ENCODE data around the gene SLC39A1.
A peak's percentile ranks its signal among the peaks of the same experiment; 100 is the strongest.

SLC39A1 gene

GRCh38 chr1:153976819-153977249 lies 13.5 kb upstream of the SLC39A1 start:
- DNase-seq, result no peak

DNA sequence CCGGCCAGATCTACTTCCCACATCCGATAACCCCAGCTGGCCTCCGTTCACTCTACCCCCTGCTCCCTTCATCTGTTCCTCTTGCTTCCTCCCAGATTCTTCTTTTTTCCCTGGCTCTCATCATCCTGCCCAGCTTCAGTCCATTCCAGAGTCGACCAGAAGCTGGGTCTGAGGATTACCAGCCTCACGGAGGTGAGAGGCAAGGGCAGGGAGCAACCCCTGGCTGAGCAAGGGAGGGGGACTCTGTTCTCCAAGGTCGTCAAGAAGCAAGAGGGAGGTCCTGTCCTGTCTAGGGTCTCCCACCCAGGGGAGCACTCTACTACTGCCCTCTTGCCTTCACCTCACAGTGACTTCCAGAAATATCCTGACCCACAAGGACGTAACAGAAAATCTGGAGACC lies 10.2 kb upstream of the SLC39A1 start:
- DNase-seq, result no peak

- DNase-seq, result no peak
These were observed 9.7 kb upstream of the SLC39A1 start for GRCh38 chr1:153973071-153973470.

DNA sequence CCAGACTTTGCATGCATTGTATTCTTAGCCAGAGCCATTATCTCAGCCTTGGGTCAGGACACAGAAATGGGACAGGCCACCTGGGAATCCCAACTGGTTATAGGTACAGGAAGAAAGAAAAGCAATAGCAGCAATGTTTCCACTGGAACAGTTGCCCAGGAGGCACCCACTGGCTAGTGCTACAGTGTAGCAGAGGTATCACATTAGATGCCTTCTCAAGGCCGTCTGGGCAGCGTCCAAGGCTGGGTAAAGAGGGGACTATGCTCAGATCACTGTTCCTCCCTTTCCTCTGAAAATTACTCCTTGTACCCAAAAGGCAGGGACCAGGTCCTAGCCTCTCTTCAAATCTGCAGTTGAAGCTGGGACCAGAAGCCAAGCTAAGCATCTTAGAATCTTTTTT lies 7.0 kb upstream of the SLC39A1 start:
- DNase-seq, result no peak

- DNase-seq, result no peak
These were observed 5.6 kb upstream of the SLC39A1 start for GRCh38 chr1:153968972-153969371.

DNA sequence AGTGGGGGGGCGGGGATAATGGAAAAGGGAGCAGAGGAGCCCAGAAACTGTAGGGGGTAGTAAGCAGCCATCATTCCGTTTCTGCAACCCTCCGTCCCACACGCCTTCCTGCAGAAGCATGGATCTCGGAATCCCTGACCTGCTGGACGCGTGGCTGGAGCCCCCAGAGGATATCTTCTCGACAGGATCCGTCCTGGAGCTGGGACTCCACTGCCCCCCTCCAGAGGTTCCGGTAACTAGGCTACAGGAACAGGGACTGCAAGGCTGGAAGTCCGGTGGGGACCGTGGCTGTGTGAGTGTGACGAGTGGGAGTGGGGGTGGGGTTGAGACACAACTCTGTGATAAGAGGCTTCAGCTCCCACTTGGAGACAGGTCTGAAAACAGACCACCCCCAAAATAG lies 5.1 kb upstream of the SLC39A1 start:
- no peak for DNase-seq

DNA sequence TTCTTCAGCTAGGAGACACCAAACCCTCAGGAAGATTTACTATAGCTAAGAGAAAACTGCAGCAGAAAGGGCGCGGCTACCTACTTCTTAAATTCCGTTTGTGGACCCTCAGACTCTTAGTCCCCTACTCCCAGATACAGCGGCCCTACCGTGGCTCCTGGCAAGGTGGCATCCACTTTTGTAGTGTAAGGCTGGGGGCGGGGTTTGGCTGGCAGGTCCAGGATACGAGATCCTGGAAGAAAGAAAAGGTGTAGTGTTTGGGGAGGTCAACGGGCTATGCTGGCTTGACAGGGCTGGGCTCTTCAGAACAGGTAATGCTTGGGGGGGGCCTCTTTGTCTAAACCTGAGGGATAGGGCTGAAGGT lies 4.6 kb upstream of the SLC39A1 start:
- no peak for DNase-seq

- peak; percentile 68 for DNase-seq
These were observed 4.0 kb upstream of the SLC39A1 start, which contains the start of gene CREB3L4 for GRCh38 chr1:153967107-153967999. Gene CREB3L4, plus strand, starts transcription at chr1:153967902. Its CDS starts 624 bp downstream, at chr1:153968526.

- no peak for DNase-seq
These were observed 554 bp upstream of the SLC39A1 start for GRCh38 chr1:153963850-153964331.

- no peak for DNase-seq
These were observed 978 bp downstream of the SLC39A1 start for GRCh38 chr1:153962088-153963029.

- DNase-seq, result no peak
These were observed 1.9 kb downstream of the SLC39A1 start for GRCh38 chr1:153961421-153961820.

DNA sequence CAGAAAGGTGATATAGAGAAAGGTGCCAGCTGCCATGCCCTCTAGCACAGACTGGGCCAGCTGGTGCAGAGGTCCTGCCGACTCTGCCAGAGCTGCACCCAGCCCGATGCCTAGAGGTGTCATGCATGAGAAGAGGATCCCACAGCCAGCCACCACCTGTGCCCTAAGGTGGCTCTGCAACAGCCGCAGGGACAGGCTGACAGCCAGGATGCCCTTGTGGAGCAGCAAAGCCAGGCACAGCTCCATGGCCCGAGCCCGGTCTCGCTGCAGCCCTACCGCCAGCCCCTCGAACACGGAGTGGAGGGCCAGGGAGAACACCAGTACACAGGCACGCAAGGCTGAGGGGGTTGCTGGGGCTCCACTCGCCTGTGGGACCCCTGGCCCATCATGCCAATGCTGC lies 3.1 kb downstream of the SLC39A1 start:
- DNase-seq, result no peak

GRCh38 chr1:153959454-153959853 lies 3.9 kb downstream of the SLC39A1 start:
- DNase-seq, result no peak

GRCh38 chr1:153958961-153959260 lies 4.4 kb downstream of the SLC39A1 start:
- DNase-seq, result no peak

GRCh38 chr1:153958111-153958960 lies 5.0 kb downstream of the SLC39A1 start, which contains the start of gene CRTC2:
Gene CRTC2, minus strand, starts transcription at chr1:153958612. Its CDS starts 115 bp downstream, at chr1:153958497.
- DNase-seq, result peak; percentile 94

DNA sequence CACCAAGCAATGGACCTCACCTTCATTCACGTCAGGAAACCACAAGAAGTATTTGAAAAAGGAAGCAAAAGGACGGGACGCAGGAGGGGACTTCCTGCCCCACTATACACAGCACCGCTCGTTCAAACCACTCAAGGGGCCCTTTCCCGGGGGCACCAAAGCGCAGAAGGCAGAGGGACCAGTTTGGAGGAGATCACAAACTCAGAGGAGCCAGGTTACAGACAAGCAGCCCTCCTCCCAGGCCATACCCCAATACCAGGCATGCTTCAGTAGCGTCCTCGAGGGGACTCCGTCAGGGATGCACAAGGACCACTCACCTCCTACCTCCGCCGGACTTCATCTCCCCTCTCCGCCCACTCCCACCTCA lies 5.6 kb downstream of the SLC39A1 start:
- peak; percentile 15 for DNase-seq

- DNase-seq, result no peak
These were observed 6.2 kb downstream of the SLC39A1 start for GRCh38 chr1:153956997-153957715.

DNA sequence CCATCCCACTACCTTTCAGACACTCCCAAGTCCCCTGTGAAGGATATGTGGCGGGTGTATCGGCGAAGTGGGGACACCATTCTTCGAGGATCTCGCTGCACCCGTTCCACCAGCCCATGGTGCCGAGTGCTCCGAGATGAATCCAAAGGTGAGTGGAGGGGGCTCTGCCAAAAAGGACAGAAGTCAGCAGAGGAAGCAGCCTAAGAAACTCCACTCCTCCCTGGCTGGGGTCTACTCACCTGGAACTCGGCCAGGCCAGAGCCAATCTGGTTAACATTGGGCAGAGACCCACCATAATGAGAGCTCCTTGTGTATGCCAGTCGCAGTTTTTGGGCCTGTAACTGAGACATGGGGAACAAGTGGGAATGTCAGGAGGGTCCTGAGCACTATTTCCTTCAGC lies 8.5 kb downstream of the SLC39A1 start:
- no peak for DNase-seq

DNA sequence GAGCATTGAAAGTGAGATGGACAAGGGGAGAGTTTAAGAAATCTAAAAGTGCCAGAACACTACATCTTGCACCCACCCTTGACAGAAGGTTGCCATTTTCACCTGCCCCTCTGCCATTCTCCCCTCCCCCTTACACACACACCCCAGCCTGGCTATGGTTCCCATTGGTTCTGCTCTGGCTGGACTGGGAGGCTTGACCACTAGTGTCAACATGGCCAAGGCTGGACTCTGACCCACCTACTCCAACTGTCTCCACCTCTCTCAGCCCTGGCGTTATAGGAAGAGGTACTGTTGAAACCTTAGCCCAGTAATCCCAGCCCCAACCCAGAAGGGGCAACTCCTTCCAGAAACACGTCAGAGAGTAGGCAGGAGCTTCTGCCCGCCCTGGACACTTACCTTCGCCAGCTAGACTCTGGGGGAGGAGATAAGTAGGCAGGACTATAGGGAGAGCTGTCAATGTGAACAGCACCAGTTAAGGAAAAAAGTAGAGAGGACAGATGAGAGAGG lies 9.4 kb downstream of the SLC39A1 start:
- no peak for DNase-seq

DNA sequence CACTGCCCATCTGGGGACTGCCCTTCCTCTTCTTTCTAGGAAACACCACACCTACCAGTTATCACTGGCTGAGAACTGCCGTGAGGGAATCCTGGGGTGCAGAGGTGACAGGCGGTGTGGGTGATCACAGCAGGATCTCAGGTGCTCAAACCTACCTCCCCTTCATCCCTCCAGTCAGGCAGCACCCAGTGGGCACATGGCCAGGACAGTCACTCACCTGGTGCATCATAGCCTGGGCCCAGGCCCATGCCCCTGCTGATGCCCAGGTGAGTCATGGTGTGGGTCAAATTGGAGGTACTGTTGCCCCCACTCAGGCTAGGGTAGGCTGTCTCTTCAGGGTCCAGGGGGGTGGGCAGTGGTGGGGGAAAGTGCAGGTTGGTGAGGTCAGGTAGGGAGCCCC lies 11.5 kb downstream of the SLC39A1 start:
- DNase-seq, result no peak

- DNase-seq, result no peak
These were observed 12.2 kb downstream of the SLC39A1 start for GRCh38 chr1:153951183-153951582.
